ENCODE data around the gene ANKRD62. TPM values are rescaled to one million over a fixed set of nuclear protein-coding genes. Genes with fewer than 3 reads are reported as not detected.

Gene ANKRD62
- total RNA-seq, 6 experiments from 2014 or later, result not detected

DNA sequence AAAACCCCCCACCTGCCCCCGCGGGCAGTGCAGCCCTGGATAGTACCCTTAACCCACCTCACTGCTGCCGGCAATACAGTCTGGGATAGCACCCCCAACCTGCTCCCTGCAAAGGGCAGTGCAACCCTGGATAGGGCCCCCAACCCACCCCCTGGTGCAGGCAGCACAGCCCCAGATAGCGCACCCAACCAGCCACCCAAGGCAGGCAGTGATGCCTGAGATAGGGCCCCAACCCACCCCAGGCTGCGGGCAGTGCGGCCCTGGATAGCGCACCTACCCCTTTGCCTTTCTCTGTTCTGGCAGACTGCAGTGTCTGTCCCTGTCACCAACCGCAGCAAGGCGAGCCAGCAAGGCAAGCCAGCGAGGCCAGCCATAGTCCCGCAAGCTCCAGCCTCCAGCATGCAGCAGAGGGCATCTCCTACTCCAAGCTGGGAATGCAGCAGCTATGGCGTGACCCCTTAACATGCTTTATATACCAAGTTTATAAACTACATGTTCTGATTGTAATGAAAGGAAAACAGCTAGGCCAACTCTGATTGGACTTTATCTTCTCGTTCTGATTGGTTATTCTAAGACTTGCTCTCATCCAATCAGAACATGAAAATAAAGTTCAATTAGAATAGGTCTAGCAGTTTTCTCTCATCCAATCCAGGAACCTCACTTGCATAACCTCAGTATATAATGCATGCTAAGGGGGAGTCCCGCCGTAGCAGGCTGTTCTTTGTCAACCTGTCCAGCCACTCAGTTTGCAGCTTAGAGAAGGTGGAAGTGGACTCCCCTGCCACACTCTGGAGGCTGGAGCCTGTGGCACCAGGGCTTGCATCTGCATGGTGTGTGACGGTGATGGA lies 34.1 kb upstream of the ANKRD62 start:
- DNase-seq (no peak), ATAC-seq (no peak)
- intact Hi-C loops (cut with DNase I), result no loop called here
- Histone ChIP-seq H3K4me3 (no peak overlapping the region), H3K4me1 (no peaks in the 10 kb centered on the region), H3K27me3 (no peaks in the 10 kb centered on the region), H3K36me3 (no peaks in the 10 kb centered on the region), H3K27ac (no peak overlapping the region), H3K9me3 (no peaks in the 10 kb centered on the region)
- TF ChIP-seq, protein P1, sequence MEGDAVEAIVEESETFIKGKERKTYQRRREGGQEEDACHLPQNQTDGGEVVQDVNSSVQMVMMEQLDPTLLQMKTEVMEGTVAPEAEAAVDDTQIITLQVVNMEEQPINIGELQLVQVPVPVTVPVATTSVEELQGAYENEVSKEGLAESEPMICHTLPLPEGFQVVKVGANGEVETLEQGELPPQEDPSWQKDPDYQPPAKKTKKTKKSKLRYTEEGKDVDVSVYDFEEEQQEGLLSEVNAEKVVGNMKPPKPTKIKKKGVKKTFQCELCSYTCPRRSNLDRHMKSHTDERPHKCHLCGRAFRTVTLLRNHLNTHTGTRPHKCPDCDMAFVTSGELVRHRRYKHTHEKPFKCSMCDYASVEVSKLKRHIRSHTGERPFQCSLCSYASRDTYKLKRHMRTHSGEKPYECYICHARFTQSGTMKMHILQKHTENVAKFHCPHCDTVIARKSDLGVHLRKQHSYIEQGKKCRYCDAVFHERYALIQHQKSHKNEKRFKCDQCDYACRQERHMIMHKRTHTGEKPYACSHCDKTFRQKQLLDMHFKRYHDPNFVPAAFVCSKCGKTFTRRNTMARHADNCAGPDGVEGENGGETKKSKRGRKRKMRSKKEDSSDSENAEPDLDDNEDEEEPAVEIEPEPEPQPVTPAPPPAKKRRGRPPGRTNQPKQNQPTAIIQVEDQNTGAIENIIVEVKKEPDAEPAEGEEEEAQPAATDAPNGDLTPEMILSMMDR (IDR thresholded peaks at IDR 0.05), result no peak
- TF ChIP-seq POLR2A (IDR thresholded peaks at IDR 0.05), result no peak
- WGBS (ENCODE audit: insufficient coverage, low coverage, low lambda C conversion rate, missing lambda C conversion rate), result 84% methylated on average over 4 of the region's 16 CpGs

DNA sequence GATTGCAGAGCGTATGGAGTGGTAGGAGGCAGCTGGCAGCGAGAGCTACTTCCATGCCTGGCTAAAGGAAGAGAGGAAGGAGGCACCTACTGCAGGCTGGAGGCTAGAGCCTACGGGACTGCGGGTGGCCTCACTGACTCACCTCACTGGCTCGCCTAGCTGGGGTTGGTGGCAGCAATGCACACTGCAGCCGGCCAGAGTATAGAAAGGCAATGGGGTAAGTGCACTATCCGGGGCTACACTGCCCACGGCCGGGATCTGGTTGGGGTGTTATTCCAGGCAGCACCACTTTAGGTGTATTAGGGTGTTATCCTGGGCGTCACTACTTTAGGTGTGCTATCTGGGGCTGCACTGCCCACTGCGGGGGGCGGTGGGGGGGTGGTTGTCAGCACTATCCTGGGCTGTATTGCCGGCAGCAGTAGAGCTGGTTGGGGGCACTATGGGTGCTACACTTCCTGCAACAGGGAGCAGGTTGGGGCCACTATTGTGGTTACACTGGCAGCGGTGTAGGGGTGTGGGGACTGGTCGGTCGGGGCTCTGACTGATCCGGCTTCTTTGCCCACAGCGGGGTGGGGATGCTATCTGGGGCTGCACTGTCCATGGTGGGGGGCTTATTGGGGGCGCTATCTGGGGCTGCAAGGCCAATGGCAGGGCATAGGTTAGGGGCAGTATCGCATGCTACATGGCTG lies 33.3 kb upstream of the ANKRD62 start:
- Histone ChIP-seq H3K27me3 (no peaks in the 10 kb centered on the region), H3K4me3 (no peak overlapping the region), H3K9me3 (no peaks in the 10 kb centered on the region), H3K27ac (no peak overlapping the region), H3K4me1 (no peaks in the 10 kb centered on the region), H3K36me3 (no peaks in the 10 kb centered on the region)
- TF ChIP-seq, protein P1 (IDR thresholded peaks at IDR 0.05), result no peak
- no peak for TF ChIP-seq POLR2A (IDR thresholded peaks at IDR 0.05)
- ATAC-seq (no peak), DNase-seq (no peak)
- intact Hi-C loops (cut with DNase I), result no loop called here
- WGBS (ENCODE audit: insufficient coverage, low coverage, low lambda C conversion rate, missing lambda C conversion rate), result 81% methylated on average over 3 of the region's 20 CpGs

DNA sequence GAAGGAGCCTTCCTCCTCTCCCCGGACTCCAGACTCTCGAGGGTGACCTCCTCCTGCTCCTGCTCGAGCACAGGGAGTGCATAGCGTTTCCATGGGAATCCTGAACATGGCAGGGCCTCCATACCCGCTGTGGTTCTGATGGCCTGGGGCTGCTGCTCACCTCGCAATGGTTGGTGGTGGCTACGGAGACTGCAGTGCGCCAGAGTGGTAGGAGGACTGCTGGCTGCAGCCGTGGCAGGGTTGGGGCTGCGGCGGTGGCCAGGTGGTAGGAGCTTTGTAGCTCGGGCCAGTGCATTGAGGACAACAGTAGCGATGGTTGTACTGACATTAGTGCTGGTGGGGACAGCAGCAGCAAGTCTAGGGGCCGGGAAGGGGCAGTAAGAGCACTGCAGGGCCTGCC lies 32.0 kb upstream of the ANKRD62 start:
- TF ChIP-seq, protein P1 (IDR thresholded peaks at IDR 0.05), result no peak
- TF ChIP-seq POLR2A (IDR thresholded peaks at IDR 0.05), result no peak
- ATAC-seq (no peak), DNase-seq (no peak)
- WGBS (ENCODE audit: insufficient coverage, low coverage, low lambda C conversion rate, missing lambda C conversion rate), result no CpG with 5 or more reads among the region's 14 CpGs
- no peaks in the 10 kb centered on the region for H3K36me3 ChIP-seq
- intact Hi-C loops (cut with DNase I), result no loop called here
- H3K27me3 ChIP-seq, result no peaks in the 10 kb centered on the region
- H3K9me3 ChIP-seq, result no peaks in the 10 kb centered on the region
- no peaks in the 10 kb centered on the region for H3K4me1 ChIP-seq
- no peak overlapping the region for H3K4me3 ChIP-seq
- H3K27ac ChIP-seq, result no peak overlapping the region

DNA sequence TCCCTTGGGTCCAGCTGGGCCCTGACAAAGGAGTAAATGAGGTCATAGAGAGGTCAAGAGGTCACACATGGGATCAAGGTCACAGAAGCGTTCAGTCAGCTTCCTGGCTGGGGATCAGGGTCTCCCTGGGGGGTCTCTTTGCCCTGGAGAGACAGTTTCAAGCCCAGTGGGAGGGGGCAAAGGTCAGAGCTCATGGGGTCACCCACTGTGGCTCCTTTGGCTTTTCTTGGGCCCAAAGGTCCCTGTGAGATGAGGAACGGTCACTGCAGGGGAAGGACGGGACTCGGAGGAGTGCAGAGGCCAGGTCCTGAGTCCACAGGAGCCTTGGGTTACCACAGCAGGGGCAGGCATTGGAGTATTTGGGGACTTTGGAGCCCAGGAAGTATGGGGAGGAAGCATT lies 30.7 kb upstream of the ANKRD62 start:
- Histone ChIP-seq H3K27ac (no peak overlapping the region), H3K27me3 (no peaks in the 10 kb centered on the region), H3K4me3 (no peak overlapping the region), H3K36me3 (no peaks in the 10 kb centered on the region), H3K4me1 (no peaks in the 10 kb centered on the region), H3K9me3 (no peaks in the 10 kb centered on the region)
- intact Hi-C loops (cut with DNase I), result no loop called here
- no peak for TF ChIP-seq POLR2A (IDR thresholded peaks at IDR 0.05)
- TF ChIP-seq, protein P1 (IDR thresholded peaks at IDR 0.05), result no peak
- WGBS (ENCODE audit: insufficient coverage, low coverage, low lambda C conversion rate, missing lambda C conversion rate), result 53% methylated on average over 4 of the region's 4 CpGs
- DNase-seq (no peak), ATAC-seq (no peak)

All from right lobe of liver (tissue), 6 donors.